ENCODE measurements around the gene BTG1. TPM values are rescaled to one million over a fixed set of nuclear protein-coding genes. Genes with fewer than 3 reads are reported as not detected.

The BTG1 gene, protein sequence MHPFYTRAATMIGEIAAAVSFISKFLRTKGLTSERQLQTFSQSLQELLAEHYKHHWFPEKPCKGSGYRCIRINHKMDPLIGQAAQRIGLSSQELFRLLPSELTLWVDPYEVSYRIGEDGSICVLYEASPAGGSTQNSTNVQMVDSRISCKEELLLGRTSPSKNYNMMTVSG
- polyA plus RNA-seq (2013, experiment 1 of 4), result 59.8 TPM
- polyA plus RNA-seq (2013, experiment 2 of 4), result 61.2 TPM
- 57.7 TPM for polyA plus RNA-seq (2013, experiment 3 of 4)
- polyA plus RNA-seq (2013, experiment 4 of 4), result 73.9 TPM

DNA sequence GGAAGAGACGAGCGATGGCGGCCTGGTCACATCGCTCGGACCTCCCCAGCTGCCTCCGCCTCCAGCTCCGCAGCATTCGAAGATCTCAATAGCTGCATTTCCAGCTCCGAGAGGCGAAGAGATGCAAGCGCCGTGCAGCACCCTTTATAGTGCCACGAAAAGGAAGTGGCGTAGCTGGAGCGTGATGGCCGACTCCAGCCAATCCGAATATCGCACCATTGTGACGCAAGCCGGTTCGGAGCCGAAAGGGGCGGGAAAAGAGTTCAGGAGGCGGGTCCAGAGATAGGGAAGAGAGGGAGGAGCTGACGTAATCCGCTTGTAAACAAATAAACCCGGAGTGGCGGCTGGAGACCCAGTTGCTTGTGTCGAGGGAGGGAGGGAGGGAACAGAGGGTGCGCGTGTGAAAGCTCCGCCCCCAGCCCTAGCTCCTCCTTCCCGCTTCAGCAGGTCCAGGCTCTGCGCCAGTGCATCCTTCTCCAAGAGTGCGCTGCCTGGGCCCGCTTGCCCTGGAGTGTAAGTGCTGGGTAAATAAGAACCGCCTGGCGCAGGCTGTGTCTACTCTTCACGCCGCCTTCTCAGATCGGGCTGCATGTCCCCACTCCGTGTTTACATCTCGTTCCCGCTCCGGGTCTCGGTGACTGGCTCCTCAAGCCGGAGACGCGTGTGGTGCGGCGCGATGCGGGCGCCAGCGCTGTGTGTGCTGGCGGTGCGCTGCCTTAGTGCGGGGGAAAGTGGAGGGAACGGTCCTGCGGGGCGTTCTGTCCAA, at the start of gene BTG1:
BTG1 (minus strand) TSS at position 116 of the 766 bp plus-strand sequence. CDS start 311 bp downstream, outside the sequence.
- H3K27me3 ChIP-seq (ENCODE audit: control insufficient read depth, insufficient read depth, low read length, poor library complexity, severe bottlenecking), result no peaks in the 10 kb centered on the region
- no peaks in the 10 kb centered on the region for H3K4me1 ChIP-seq (ENCODE audit: control insufficient read depth, insufficient read depth, low read length)
- 0 to 1% methylated on average over 61 of the region's 61 CpGs for WGBS, 2 experiments
- peak within 1 kb of the TSS; percentile 91 for H3K27ac ChIP-seq (ENCODE audit: insufficient read depth, low read depth, low read length, poor library complexity, severe bottlenecking)
- no peaks in the 10 kb centered on the region for H3K9me3 ChIP-seq (ENCODE audit: control insufficient read depth, low read length)
- H3K36me3 ChIP-seq (ENCODE audit: control insufficient read depth, insufficient read depth, low read length), result peaks cover 15% of the 10 kb centered on the region
- H3K4me3 ChIP-seq (ENCODE audit: insufficient read depth, low read depth, low read length), result peak within 1 kb of the TSS; percentile 97

DNA sequence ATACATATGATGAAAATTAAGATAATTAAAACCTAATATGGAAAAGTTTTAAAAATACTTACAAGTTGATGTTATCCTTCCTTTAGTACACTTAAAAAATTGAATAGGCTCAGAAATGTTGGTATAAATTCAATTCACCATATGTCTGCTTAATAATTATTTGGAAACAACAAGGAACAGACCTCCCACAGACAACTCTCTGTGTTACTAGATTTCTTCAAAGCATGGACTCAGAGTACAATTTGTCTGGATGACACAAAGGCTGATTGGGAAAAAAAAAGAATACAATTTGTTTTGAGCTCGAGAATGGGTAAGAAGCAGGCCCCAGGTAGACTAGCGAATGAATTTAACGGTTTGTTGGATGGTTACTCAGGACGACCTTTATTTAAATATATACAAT, 48.9 kb upstream of the BTG1 start:
- no peaks in the 10 kb centered on the region for H3K27me3 ChIP-seq (ENCODE audit: control insufficient read depth, insufficient read depth, low read length, poor library complexity, severe bottlenecking)
- no peak overlapping the region for H3K4me3 ChIP-seq (ENCODE audit: insufficient read depth, low read depth, low read length)
- peaks cover 7% of the 10 kb centered on the region for H3K4me1 ChIP-seq (ENCODE audit: control insufficient read depth, insufficient read depth, low read length)
- H3K9me3 ChIP-seq (ENCODE audit: control insufficient read depth, low read length), result no peaks in the 10 kb centered on the region
- whole genome bisulfite sequencing, 2 experiments, result 92 to 97% methylated on average over 4 of the region's 4 CpGs
- H3K27ac ChIP-seq (ENCODE audit: insufficient read depth, low read depth, low read length, poor library complexity, severe bottlenecking), result no peak overlapping the region
- no peaks in the 10 kb centered on the region for H3K36me3 ChIP-seq (ENCODE audit: control insufficient read depth, insufficient read depth, low read length)

DNA sequence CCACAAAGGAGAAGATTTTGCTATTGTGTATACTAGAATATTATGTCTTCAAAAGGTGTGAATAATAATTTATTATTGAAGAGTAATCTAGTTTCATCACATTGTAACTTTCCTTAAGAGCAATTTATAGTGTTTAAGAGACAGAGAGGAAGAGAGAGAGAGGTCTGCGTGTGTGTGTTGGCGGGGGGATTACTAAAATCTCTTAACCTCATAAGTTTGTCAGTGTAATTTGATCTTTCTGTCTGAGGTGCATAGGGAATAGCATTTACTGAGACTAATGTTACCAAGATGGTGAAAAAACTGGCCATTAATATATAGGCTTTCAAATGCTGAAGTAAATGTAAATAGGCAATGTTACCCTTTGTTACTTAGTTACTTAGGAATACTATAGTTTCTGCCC, 48.2 kb upstream of the BTG1 start:
- H3K9me3 ChIP-seq (ENCODE audit: control insufficient read depth, low read length), result no peaks in the 10 kb centered on the region
- no peak overlapping the region for H3K4me3 ChIP-seq (ENCODE audit: insufficient read depth, low read depth, low read length)
- H3K27ac ChIP-seq (ENCODE audit: insufficient read depth, low read depth, low read length, poor library complexity, severe bottlenecking), result no peak overlapping the region
- WGBS, 2 experiments, result 84 to 90% methylated on average over 2 of the region's 2 CpGs
- no peaks in the 10 kb centered on the region for H3K27me3 ChIP-seq (ENCODE audit: control insufficient read depth, insufficient read depth, low read length, poor library complexity, severe bottlenecking)
- no peaks in the 10 kb centered on the region for H3K36me3 ChIP-seq (ENCODE audit: control insufficient read depth, insufficient read depth, low read length)
- peaks cover 7% of the 10 kb centered on the region for H3K4me1 ChIP-seq (ENCODE audit: control insufficient read depth, insufficient read depth, low read length)

DNA sequence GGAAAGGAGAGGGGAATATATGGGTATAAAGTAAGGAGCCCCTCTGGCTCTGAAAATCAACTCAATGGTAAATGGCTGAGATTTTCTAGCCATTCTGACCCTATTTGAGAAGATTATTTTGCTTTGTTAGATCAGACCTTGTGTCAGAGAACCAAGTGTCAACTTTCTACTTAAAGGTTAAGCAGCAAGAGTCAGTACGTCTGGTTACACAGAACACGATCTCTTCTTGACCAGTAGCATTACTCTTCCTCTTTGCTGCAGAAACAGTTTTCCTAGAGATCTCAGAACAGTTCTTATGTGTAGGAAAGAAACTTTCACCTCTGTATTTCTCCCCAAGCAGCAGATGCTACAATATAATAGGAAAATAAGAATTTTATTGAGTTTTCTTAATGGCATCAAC, 47.4 kb upstream of the BTG1 start:
- H3K36me3 ChIP-seq (ENCODE audit: control insufficient read depth, insufficient read depth, low read length), result no peaks in the 10 kb centered on the region
- WGBS, 2 experiments, result 88 to 93% methylated on average over 2 of the region's 2 CpGs
- H3K9me3 ChIP-seq (ENCODE audit: control insufficient read depth, low read length), result no peaks in the 10 kb centered on the region
- H3K4me1 ChIP-seq (ENCODE audit: control insufficient read depth, insufficient read depth, low read length), result peaks cover 7% of the 10 kb centered on the region
- H3K27ac ChIP-seq (ENCODE audit: insufficient read depth, low read depth, low read length, poor library complexity, severe bottlenecking), result no peak overlapping the region
- no peaks in the 10 kb centered on the region for H3K27me3 ChIP-seq (ENCODE audit: control insufficient read depth, insufficient read depth, low read length, poor library complexity, severe bottlenecking)
- H3K4me3 ChIP-seq (ENCODE audit: insufficient read depth, low read depth, low read length), result no peak overlapping the region

DNA sequence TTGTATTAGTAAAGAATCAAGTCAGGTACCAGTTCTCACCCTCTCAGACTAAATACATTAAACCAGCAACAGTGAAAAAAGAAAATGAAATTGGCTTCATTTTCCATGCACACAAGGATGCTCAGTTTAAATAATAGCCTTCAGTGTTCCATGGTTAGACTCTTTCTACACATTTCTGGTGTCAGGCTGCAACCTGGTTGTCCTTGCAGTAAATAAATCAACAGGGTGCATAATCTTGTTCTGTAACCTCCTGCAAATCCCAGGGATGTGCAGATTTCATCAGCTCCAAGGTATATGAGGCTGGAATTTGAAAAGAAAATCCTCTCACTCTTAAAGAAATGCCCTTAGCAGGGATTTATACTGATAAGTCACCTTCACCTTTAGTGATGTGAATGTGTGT, 46.7 kb upstream of the BTG1 start:
- no peak overlapping the region for H3K27ac ChIP-seq (ENCODE audit: insufficient read depth, low read depth, low read length, poor library complexity, severe bottlenecking)
- no peaks in the 10 kb centered on the region for H3K27me3 ChIP-seq (ENCODE audit: control insufficient read depth, insufficient read depth, low read length, poor library complexity, severe bottlenecking)
- peaks cover 7% of the 10 kb centered on the region for H3K4me1 ChIP-seq (ENCODE audit: control insufficient read depth, insufficient read depth, low read length)
- H3K4me3 ChIP-seq (ENCODE audit: insufficient read depth, low read depth, low read length), result no peak overlapping the region
- no peaks in the 10 kb centered on the region for H3K9me3 ChIP-seq (ENCODE audit: control insufficient read depth, low read length)
- H3K36me3 ChIP-seq (ENCODE audit: control insufficient read depth, insufficient read depth, low read length), result no peaks in the 10 kb centered on the region

DNA sequence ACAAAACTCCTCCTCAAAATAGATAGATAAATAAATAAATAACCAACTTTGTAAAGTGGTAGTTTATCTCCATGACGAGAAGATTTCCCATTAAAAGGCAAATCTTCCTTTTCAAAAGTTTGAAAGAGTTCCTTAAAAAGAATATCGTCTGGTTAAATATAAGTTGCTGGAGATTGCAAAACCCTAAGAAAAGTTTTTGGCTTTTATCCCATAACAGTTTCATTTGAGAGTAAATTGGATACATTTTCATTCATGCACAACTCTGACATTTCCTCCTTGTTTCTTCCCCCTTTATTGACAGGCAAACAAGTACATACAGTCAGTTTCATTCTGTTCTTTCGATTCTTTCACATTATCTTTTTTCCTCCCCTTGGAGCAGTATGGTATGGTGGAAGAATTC, 45.4 kb upstream of the BTG1 start:
- 86 to 96% methylated on average over 1 to 3 of the region's 3 CpGs for WGBS, 2 experiments
- Histone ChIP-seq H3K27ac (ENCODE audit: insufficient read depth, low read depth, low read length, poor library complexity, severe bottlenecking) (no peak overlapping the region), H3K4me3 (ENCODE audit: insufficient read depth, low read depth, low read length) (no peak overlapping the region), H3K4me1 (ENCODE audit: control insufficient read depth, insufficient read depth, low read length) (peaks cover 7% of the 10 kb centered on the region), H3K36me3 (ENCODE audit: control insufficient read depth, insufficient read depth, low read length) (no peaks in the 10 kb centered on the region), H3K9me3 (ENCODE audit: control insufficient read depth, low read length) (no peaks in the 10 kb centered on the region), H3K27me3 (ENCODE audit: control insufficient read depth, insufficient read depth, low read length, poor library complexity, severe bottlenecking) (no peaks in the 10 kb centered on the region)

DNA sequence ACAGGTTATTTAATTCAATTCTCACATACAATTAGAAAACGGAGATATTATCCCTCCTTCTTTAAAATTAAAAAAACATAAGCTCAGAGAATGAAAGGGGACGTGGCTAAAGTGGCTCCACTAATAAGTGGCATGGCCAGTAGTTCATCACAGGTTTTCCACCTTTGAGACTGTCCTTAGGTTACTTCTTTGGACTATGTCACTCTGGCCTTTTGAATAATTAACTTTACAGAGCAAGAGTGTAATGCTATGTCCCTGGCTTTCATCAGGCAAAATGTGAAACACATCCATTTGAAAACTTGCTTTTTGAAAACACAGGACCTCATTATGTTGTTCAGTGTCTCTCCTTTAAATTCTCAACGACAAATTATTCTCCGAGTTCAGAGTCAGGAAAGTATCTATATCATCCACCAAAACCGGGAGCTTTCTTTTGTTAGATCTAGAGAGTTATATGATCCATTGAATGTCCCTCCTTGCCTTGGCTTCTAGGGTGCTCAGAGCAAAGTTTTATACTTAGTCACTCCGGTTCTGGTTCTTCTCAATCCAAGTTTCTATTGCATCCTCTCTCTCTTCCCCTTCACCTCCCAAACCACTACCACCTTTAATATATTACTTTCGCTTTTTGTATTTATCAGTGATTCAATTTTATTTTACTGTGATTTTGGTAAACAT, 43.0 kb upstream of the BTG1 start:
- H3K36me3 ChIP-seq (ENCODE audit: control insufficient read depth, insufficient read depth, low read length), result no peaks in the 10 kb centered on the region
- no peak overlapping the region for H3K4me3 ChIP-seq (ENCODE audit: insufficient read depth, low read depth, low read length)
- H3K4me1 ChIP-seq (ENCODE audit: control insufficient read depth, insufficient read depth, low read length), result peaks cover 7% of the 10 kb centered on the region
- no peak overlapping the region for H3K27ac ChIP-seq (ENCODE audit: insufficient read depth, low read depth, low read length, poor library complexity, severe bottlenecking)
- H3K9me3 ChIP-seq (ENCODE audit: control insufficient read depth, low read length), result no peaks in the 10 kb centered on the region
- H3K27me3 ChIP-seq (ENCODE audit: control insufficient read depth, insufficient read depth, low read length, poor library complexity, severe bottlenecking), result no peaks in the 10 kb centered on the region
- 96% methylated on average over 6 of the region's 7 CpGs for WGBS, 2 experiments

DNA sequence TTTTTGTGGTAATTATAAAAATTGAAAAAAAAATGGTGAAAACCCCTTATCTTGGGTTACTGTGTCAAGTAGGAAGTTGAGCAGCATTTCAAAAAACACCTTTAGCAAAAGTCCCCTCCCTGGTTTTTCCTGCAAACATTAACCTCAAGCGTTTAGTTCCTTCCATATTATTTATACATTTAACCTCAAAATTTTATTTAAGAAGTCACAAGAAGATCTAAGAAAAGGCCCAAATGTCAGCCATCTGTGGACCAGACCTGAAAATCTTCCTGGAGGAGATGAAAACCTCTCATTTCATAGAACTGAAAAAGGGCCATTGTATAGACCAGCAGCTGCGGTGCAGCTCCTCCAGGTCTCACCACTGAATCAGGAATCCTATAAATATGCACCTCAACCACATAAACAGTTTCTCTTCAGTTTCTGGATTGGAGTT, 40.4 kb upstream of the BTG1 start:
- no peaks in the 10 kb centered on the region for H3K9me3 ChIP-seq (ENCODE audit: control insufficient read depth, low read length)
- WGBS, 2 experiments, result 91 to 93% methylated on average over 2 of the region's 2 CpGs
- no peak overlapping the region for H3K4me3 ChIP-seq (ENCODE audit: insufficient read depth, low read depth, low read length)
- H3K27me3 ChIP-seq (ENCODE audit: control insufficient read depth, insufficient read depth, low read length, poor library complexity, severe bottlenecking), result no peaks in the 10 kb centered on the region
- no peak overlapping the region for H3K27ac ChIP-seq (ENCODE audit: insufficient read depth, low read depth, low read length, poor library complexity, severe bottlenecking)
- H3K36me3 ChIP-seq (ENCODE audit: control insufficient read depth, insufficient read depth, low read length), result no peaks in the 10 kb centered on the region
- no peaks in the 10 kb centered on the region for H3K4me1 ChIP-seq (ENCODE audit: control insufficient read depth, insufficient read depth, low read length)

DNA sequence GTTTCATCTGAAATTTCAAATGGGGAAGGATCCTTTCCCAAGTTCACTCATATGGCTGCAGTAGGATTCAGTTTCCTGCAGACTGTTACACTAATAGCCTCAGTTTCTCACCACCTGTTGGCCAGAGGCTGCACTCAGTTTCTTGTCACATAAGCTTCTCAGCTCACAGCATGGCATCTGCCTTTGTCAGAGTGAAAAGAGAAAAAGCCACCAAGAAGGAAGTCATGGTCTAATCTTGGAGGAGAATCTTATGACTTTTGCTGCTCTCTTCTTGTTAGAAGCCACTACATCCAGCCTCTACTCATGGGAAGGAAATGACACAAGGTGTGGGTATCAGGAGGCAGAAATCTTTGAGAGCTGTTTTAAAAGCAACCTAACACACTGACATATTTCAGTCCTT, 39.4 kb upstream of the BTG1 start:
- H3K9me3 ChIP-seq (ENCODE audit: control insufficient read depth, low read length), result no peaks in the 10 kb centered on the region
- no peaks in the 10 kb centered on the region for H3K36me3 ChIP-seq (ENCODE audit: control insufficient read depth, insufficient read depth, low read length)
- no peaks in the 10 kb centered on the region for H3K4me1 ChIP-seq (ENCODE audit: control insufficient read depth, insufficient read depth, low read length)
- H3K27me3 ChIP-seq (ENCODE audit: control insufficient read depth, insufficient read depth, low read length, poor library complexity, severe bottlenecking), result no peaks in the 10 kb centered on the region
- H3K4me3 ChIP-seq (ENCODE audit: insufficient read depth, low read depth, low read length), result no peak overlapping the region
- H3K27ac ChIP-seq (ENCODE audit: insufficient read depth, low read depth, low read length, poor library complexity, severe bottlenecking), result no peak overlapping the region

DNA sequence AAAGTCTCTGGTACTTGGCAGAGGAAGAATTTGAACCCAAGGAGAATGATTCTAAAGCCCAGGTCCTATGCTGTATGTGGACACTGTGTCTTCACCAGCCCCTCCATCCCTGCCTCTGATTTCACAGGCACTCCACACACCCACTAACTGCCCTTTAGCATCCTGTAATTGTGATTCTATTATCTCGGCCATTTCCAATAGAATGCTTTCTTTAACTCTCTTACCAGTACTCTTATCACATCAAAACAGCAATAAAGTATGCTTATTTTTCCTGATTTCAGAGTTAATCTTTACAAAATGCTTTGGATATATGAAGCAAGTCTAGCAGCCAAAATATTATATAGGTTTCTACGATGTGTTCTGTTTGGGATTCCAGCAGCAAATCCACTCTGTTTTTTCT, 37.9 kb upstream of the BTG1 start:
- Histone ChIP-seq H3K27me3 (ENCODE audit: control insufficient read depth, insufficient read depth, low read length, poor library complexity, severe bottlenecking) (no peaks in the 10 kb centered on the region), H3K27ac (ENCODE audit: insufficient read depth, low read depth, low read length, poor library complexity, severe bottlenecking) (no peak overlapping the region), H3K4me1 (ENCODE audit: control insufficient read depth, insufficient read depth, low read length) (no peaks in the 10 kb centered on the region), H3K9me3 (ENCODE audit: control insufficient read depth, low read length) (no peaks in the 10 kb centered on the region), H3K4me3 (ENCODE audit: insufficient read depth, low read depth, low read length) (no peak overlapping the region), H3K36me3 (ENCODE audit: control insufficient read depth, insufficient read depth, low read length) (no peaks in the 10 kb centered on the region)
- WGBS, 2 experiments, result 91 to 92% methylated on average over 2 of the region's 2 CpGs

Data from ectodermal cell (in vitro differentiated cells).